Measurements from ENCODE around the gene PSRC1. TPM values are rescaled to one million over a fixed set of nuclear protein-coding genes. Genes with fewer than 3 reads are reported as not detected.
"Not testable (repeated sequence)": the region's sequence is repeated elsewhere in the genome, so short reads cannot be mapped to it uniquely, and the experiment has no call there.

Gene PSRC1
- total RNA-seq, 2 donors from 2014 or later, result 1.2 to 1.7 TPM

DNA sequence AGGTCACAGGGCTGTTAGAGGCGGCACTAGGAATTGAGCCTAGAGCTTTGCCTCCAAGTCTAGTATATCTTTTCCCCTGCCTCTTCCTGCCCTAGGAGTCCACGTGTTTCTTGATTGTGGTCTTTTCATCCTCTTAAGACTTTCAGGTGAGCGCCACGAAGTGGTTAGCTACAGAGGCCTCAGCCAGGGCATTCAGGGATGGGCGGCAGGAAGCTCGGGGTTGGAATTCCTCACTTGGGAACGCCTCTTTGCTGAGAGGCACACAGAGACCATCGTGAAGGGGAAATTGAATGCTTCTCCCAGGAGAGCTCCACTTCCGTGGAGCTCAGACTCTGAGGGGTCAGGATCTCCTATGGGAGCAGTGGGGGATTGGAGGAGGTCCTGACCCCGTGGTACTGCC is 23.0 kb upstream of the PSRC1 start:
- H3K4me3 Mint-ChIP-seq; H3K27ac Mint-ChIP-seq; H3K9me3 ChIP-seq (ENCODE audit: control insufficient read depth, low read length, poor library complexity, severe bottlenecking); H3K4me1 Mint-ChIP-seq; ATAC-seq; H3K36me3 Mint-ChIP-seq (ENCODE audit: low read depth); DNase-seq: not testable (repeated sequence)
- peaks cover 48% of the 10 kb centered on the region for H3K27me3 Mint-ChIP-seq

DNA sequence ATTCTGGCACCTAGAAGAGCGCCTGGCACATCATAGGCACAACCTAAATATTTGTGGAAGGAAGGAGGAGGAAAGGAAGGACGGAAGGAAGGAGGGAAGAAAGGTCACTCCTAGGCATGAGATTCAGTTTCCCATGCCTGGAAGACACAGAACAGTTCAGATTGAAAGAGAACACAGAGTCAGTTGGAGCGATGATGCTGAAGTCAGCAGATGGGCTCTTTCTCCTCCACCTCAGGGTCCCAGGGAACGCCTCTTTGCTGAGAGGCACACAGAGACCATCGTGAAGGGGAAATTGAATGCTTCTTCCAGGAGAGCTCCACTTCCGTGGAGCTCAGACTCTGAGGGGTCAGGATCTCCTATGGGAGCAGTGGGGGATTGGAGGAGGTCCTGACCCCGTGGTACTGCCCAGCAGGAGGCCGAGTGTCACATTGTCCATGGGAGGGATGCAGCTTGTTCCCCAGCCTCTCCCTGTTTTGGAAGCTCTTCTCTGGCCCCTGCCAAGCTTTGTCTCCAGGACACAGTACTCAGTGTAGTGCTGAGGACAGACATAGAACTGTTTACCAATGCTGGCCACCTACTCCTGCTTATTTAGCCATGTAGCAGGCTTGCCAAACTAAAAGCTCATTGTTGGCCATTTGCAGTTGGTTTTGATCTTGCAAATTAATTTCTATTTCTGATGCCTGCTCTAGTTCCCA is 21.4 kb upstream of the PSRC1 start:
- Mint-ChIP-seq H3K27ac (no peak overlapping the region), H3K27me3 (peaks cover 45% of the 10 kb centered on the region), H3K36me3 (ENCODE audit: low read depth) (no peaks in the 10 kb centered on the region), H3K4me3 (no peak overlapping the region), H3K4me1 (peaks cover 2% of the 10 kb centered on the region)
- ATAC-seq (no peak), DNase-seq (no peak)
- no peaks in the 10 kb centered on the region for H3K9me3 ChIP-seq (ENCODE audit: control insufficient read depth, low read length, poor library complexity, severe bottlenecking)

DNA sequence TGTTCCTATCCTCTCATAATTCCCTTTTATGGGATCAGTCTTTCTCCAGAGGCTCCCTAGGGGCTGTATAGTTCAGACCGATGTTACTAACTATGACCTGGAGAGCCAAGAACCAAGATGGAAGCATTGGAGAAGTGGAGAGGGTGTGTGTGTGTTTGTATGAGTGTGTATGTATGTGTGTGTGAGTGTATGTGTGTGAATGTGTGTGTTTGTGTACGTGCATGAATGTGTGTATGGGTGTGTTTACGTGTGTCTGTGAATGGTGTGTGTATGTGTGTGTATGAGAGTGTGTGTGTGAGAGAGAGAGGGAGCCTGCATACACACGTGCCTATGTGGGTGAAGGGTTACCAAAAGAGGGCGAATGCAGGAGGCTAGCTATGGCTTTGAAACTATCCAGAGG is 18.9 kb upstream of the PSRC1 start:
- Mint-ChIP-seq H3K36me3 (ENCODE audit: low read depth) (no peaks in the 10 kb centered on the region), H3K4me3 (no peak overlapping the region), H3K27me3 (peaks cover 38% of the 10 kb centered on the region), H3K27ac (no peak overlapping the region), H3K4me1 (peaks cover 2% of the 10 kb centered on the region)
- DNase-seq (no peak), ATAC-seq (no peak)
- no peaks in the 10 kb centered on the region for H3K9me3 ChIP-seq (ENCODE audit: control insufficient read depth, low read length, poor library complexity, severe bottlenecking)

DNA sequence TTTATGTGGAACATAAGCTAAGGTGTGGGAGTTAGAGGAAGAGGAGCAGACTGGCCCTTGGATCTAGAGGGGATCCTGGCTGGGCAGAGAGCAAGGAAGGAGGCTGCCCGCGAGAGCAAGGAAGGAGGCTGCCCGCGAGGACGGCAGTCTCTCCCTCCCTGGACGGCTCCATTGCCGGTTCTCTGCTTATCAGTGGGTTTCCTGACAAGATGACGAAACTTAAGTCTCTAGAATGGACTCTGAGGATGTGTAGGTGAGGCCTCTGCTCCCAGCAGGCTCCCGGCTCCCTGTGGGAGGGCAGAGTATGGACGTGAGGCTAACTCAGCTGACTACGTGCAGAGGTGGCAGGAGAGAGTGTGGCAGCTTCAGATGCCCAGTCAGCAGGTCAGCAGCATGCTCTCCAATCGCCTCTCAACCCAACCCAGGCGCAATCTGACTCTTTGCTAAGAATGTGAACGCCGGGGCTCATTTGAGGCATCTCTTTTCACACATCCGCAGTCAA is 17.8 kb upstream of the PSRC1 start:
- no peak overlapping the region for H3K4me3 Mint-ChIP-seq
- peaks cover 40% of the 10 kb centered on the region for H3K27me3 Mint-ChIP-seq
- H3K4me1 Mint-ChIP-seq, result peaks cover 2% of the 10 kb centered on the region
- H3K27ac Mint-ChIP-seq, result no peak overlapping the region
- no peaks in the 10 kb centered on the region for H3K36me3 Mint-ChIP-seq (ENCODE audit: low read depth)
- ATAC-seq (no peak), DNase-seq (no peak)
- H3K9me3 ChIP-seq (ENCODE audit: control insufficient read depth, low read length, poor library complexity, severe bottlenecking), result no peaks in the 10 kb centered on the region

DNA sequence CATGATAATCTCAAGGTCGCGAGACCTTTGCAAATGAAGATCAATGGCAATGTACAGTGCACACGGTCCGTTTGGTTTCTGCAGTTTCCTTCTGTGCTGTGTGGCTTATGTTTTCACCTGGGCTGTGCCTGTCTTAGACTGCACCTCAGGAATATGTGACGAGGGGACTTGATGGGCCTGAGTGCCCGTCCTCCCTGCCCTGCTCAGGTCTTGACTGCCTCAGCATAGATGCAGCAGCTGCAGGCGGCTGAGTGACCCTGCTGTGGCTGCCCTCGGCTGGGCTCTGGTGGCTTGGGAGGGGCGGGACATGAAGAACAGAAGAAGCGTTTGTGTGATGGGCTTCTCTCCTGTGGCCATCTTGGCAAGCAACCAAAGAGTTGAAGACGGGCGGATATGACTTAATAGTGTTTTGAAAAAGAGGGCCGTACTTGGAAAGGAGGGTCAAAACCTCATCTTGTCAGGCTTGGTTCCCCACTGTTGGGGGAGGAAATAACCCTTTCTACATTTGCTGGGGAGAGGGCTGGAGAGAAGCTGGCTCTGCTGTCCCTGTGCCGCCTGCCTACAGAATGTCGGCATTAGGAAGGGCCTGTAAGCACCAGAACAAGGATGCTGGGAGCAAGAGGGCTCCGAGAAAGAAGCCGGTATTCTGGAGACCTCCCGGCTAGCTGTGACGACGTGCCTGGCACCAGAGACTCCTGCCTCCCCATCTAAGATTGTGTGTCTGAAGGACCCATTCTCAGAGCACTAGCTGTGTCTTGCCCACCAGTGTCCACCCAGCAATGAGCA is 16.8 kb upstream of the PSRC1 start:
- H3K27ac Mint-ChIP-seq, result no peak overlapping the region
- no peak for DNase-seq

DNA sequence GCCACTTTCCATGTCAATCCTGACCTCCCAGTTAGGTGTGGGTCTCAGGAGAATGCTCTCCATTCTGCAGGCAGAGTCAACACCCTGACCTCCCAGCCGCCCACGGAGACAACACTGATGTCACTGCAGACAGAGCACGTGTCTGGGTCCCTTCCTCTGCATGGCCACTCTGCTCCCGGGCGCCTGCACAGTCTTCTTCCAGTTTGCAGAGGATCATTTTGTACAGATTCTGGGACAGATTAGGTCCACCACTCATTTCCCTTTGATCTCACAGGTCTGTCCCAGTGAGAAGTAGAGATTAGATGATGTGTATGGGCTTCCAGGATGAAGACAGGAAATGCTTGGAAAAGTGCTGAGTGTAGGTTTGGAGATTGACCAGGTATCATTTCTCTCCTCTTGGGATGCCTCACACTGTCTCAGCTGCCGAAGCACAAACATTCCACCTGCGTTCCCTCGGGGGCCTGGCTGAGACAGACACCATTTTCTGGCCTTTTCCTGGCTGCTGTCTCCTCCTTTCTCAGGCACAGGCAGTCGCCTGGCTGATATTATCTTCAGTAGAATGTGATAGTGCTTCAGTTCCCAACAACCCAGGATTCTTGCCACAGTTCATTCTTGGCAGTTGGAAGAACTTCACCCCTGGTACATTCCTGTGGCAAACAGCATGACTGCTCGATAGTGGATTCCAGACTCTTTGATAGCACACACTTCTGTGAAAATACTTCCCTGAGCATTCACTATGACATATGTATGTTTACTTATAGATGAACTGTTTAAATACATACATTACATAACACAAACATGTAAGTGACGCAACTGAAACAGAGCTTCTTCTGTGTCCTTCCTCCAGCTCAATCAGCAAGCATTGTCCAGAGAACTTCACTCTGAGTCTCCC is 16.0 kb upstream of the PSRC1 start:
- H3K27ac Mint-ChIP-seq, result no peak overlapping the region
- H3K36me3 Mint-ChIP-seq (ENCODE audit: low read depth), result no peaks in the 10 kb centered on the region
- ATAC-seq (no peak), DNase-seq (no peak)
- peaks cover 43% of the 10 kb centered on the region for H3K27me3 Mint-ChIP-seq
- H3K4me3 Mint-ChIP-seq, result no peak overlapping the region
- peaks cover 4% of the 10 kb centered on the region for H3K4me1 Mint-ChIP-seq
- H3K9me3 ChIP-seq (ENCODE audit: control insufficient read depth, low read length, poor library complexity, severe bottlenecking), result no peaks in the 10 kb centered on the region

More for the DNA sequence above, 16.8 kb upstream of the PSRC1 start:
- peaks cover 40% of the 10 kb centered on the region for H3K27me3 Mint-ChIP-seq
- peaks cover 4% of the 10 kb centered on the region for H3K4me1 Mint-ChIP-seq
- ATAC-seq, result no peak
- no peaks in the 10 kb centered on the region for H3K9me3 ChIP-seq (ENCODE audit: control insufficient read depth, low read length, poor library complexity, severe bottlenecking)
- no peak overlapping the region for H3K4me3 Mint-ChIP-seq
- no peaks in the 10 kb centered on the region for H3K36me3 Mint-ChIP-seq (ENCODE audit: low read depth)

DNA sequence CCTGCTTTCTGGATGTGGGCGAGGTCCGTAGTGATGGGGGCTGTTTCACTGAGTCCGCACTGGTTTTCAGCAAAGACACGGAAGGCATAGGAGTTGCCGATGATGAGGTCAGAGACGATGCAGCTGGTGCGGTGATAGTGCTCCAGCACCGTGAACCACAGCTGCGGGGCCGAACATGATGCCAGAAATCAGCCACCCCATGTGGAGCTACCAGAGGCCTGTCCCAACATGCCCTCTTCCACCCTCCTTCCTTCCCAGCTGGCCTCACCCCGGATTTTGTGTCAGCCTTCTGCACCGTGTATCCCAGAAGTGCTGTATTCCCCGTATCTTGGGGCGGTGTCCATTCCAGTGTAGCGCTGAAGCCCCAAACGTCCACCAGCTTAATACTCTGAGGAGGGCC is 13.8 kb upstream of the PSRC1 start:
- peaks cover 4% of the 10 kb centered on the region for H3K4me1 Mint-ChIP-seq
- no peak for ATAC-seq
- H3K27me3 Mint-ChIP-seq, result peaks cover 43% of the 10 kb centered on the region
- H3K9me3 ChIP-seq (ENCODE audit: control insufficient read depth, low read length, poor library complexity, severe bottlenecking), result no peaks in the 10 kb centered on the region
- no peak for DNase-seq
- H3K4me3 Mint-ChIP-seq, result no peak overlapping the region
- no peak overlapping the region for H3K27ac Mint-ChIP-seq
- H3K36me3 Mint-ChIP-seq (ENCODE audit: low read depth), result no peaks in the 10 kb centered on the region

DNA sequence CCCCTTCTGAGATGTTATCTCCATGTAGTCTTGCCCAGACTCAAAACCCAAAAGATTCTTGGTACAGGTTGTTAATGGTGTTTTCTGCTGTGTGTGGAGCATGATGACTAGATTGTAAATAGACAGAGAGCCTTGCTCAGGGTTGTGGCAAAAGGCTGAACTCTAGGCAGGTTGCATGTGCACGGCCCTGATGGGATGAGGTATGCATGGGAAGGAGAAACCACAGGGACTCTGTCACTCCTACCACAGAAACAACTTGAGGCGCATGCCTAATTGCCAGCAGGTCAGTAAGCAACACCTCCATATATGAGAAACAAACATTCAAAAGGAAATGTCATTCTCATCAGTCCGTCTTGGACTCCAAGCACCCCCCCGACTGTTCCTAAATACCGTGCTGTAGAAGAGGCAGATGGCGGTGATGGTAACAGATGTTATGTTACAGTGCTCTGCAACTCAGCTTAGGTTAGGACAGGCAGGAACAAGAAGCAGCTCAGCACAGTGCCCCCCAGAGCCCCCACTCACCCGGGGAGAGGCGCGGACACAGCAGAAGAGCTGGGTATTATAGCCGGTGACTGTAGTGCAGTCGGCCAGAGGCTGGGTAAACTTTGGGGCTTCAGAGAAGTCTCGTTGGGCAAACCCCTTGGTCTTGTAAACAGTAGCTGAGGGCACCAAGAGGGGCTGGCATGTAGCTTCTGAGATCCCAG is 12.9 kb upstream of the PSRC1 start:
- Mint-ChIP-seq H3K27ac (no peak overlapping the region), H3K4me1 (peaks cover 4% of the 10 kb centered on the region), H3K36me3 (ENCODE audit: low read depth) (no peaks in the 10 kb centered on the region), H3K4me3 (no peak overlapping the region), H3K27me3 (peaks cover 43% of the 10 kb centered on the region)
- ATAC-seq (no peak), DNase-seq (no peak)
- no peaks in the 10 kb centered on the region for H3K9me3 ChIP-seq (ENCODE audit: control insufficient read depth, low read length, poor library complexity, severe bottlenecking)

DNA sequence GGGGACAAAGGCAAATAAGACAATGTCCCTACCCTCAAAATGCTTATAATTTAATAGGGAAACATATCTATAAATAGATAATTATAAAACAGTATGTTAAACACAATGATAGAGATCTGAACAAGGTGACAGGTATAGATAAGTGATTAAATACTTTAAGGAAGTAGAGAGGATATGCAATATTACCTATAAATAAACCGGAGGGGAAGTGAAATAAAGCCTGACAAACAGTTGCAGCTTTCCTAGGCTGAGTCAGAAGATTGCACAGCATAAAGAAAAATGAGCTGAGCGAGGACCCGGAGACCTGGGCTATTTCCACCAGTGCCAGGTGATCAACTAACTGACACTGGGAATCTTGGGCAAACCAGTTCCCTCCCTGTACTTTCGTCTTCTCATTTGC is 11.5 kb upstream of the PSRC1 start:
- ATAC-seq (no peak), DNase-seq (no peak)
- H3K4me3 Mint-ChIP-seq, result no peak overlapping the region
- no peaks in the 10 kb centered on the region for H3K36me3 Mint-ChIP-seq (ENCODE audit: low read depth)
- no peaks in the 10 kb centered on the region for H3K9me3 ChIP-seq (ENCODE audit: control insufficient read depth, low read length, poor library complexity, severe bottlenecking)
- peaks cover 31% of the 10 kb centered on the region for H3K27me3 Mint-ChIP-seq
- H3K4me1 Mint-ChIP-seq, result peaks cover 4% of the 10 kb centered on the region
- H3K27ac Mint-ChIP-seq, result no peak overlapping the region

DNA sequence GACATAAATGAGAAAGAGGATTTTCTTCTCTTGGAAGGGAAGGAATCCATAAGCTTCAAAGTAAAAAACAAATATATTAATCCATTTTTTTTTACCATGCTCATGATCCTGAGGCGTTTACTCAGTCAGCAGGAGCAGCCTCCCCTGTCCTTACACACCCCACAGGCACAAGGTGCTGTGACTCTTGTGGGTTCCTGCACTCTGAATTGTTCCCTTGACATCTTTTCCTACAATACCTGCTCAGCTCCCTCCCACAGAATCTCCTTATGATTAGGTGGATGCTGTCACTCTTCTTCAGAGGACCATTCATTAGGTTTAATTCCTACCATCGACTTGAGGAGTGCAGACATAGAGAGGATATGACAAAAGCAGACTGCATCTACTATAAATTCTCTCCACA is 10.1 kb upstream of the PSRC1 start:
- no peaks in the 10 kb centered on the region for H3K9me3 ChIP-seq (ENCODE audit: control insufficient read depth, low read length, poor library complexity, severe bottlenecking)
- Mint-ChIP-seq H3K4me3 (no peak overlapping the region), H3K27me3 (peaks cover 20% of the 10 kb centered on the region), H3K4me1 (peaks cover 2% of the 10 kb centered on the region), H3K36me3 (ENCODE audit: low read depth) (no peaks in the 10 kb centered on the region), H3K27ac (no peak overlapping the region)
- no peak for ATAC-seq
- no peak for DNase-seq

DNA sequence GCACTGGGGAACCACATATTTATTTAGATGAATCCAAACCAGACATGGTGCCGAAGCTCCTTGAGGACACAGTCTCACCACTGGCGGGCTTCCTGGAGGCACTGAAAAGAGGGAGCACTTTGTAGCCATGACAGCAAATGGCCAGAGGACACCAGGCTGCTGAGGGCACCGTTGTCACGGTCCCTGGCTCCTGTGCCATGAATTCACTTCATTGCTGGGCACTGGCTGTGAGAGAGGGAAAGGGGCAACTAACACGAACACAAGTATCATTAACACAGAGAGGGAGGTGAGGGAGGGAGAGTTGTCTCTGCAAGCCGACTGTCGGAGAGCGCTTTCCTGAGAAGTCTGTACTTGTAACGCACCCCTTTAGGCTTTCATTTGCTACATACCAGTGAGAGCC is 9.4 kb upstream of the PSRC1 start:
- Mint-ChIP-seq H3K4me3 (no peak overlapping the region), H3K36me3 (ENCODE audit: low read depth) (no peaks in the 10 kb centered on the region), H3K27me3 (peaks cover 20% of the 10 kb centered on the region), H3K27ac (no peak overlapping the region), H3K4me1 (peaks cover 2% of the 10 kb centered on the region)
- H3K9me3 ChIP-seq (ENCODE audit: control insufficient read depth, low read length, poor library complexity, severe bottlenecking), result no peaks in the 10 kb centered on the region
- DNase-seq (no peak), ATAC-seq (no peak)

DNA sequence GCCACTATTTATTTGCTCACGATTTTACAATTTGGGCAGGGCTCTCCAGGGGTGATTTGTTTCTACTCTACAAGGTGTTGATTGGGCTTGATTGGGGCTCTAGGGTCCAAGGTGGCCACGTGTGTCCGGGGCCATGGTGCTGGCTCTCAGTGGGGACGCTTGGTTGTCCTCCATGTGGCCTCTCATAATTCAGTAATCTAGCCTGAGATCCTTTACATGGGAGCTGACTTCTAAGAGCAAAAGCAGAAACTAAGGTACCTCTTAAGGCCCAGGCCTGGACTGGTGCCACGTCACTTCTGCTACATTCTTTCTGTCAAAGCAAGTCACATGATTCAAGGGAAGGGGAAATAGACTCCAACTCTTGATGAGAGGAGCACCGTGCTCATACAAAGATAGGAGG is 8.1 kb upstream of the PSRC1 start:
- no peaks in the 10 kb centered on the region for H3K36me3 Mint-ChIP-seq (ENCODE audit: low read depth)
- peaks cover 2% of the 10 kb centered on the region for H3K4me1 Mint-ChIP-seq
- no peak overlapping the region for H3K4me3 Mint-ChIP-seq
- ATAC-seq (no peak), DNase-seq (no peak)
- no peak overlapping the region for H3K27ac Mint-ChIP-seq
- H3K9me3 ChIP-seq (ENCODE audit: control insufficient read depth, low read length, poor library complexity, severe bottlenecking), result no peaks in the 10 kb centered on the region
- peaks cover 16% of the 10 kb centered on the region for H3K27me3 Mint-ChIP-seq

Data from T-helper 17 cell (primary cell).